Trophoblast cell (in vitro differentiated cells and primary cell): Measurements from ENCODE around the gene GTF2H2C.
A peak's percentile ranks its signal among the peaks of the same experiment; 100 is the strongest.
"Not testable (repeated sequence)": the region's sequence is repeated elsewhere in the genome, so short reads cannot be mapped to it uniquely, and the experiment has no call there.

Experiments used
- DNase-seq, 2 donors: peaks; one replicate each; pipeline ENCODE4 v3.0.0-alpha.2; 2016
- H2AFZ ChIP-seq: 2 replicates; pipeline ENCODE4 v1.6.1; 2013; ENCODE audit warnings: low read length, moderate library complexity, mild to moderate bottlenecking; ENCODE audit not compliant: insufficient read depth, poor library complexity
- H2AK5ac ChIP-seq: 2 replicates; pipeline ENCODE4 v1.6.1; 2013; ENCODE audit warnings: mild to moderate bottlenecking, low read length
- H2BK120ac ChIP-seq: 2 replicates; pipeline ENCODE4 v1.6.1; 2013; ENCODE audit warnings: low read length, mild to moderate bottlenecking, moderate library complexity; ENCODE audit not compliant: insufficient read depth, poor library complexity
- H2BK12ac ChIP-seq: 2 replicates; pipeline ENCODE4 v1.6.1; 2013; ENCODE audit warnings: mild to moderate bottlenecking, low read length, moderate library complexity
- H2BK5ac ChIP-seq: 2 replicates; pipeline ENCODE4 v1.6.1; 2013; ENCODE audit warnings: low read length, low read depth, moderate library complexity, mild to moderate bottlenecking; ENCODE audit not compliant: poor library complexity
- H3K14ac ChIP-seq: 2 replicates; pipeline ENCODE4 v1.6.1; 2013; ENCODE audit warnings: mild to moderate bottlenecking, low read length
- H3K18ac ChIP-seq: 2 replicates; pipeline ENCODE4 v1.6.1; 2013; ENCODE audit warnings: mild to moderate bottlenecking, low read length
- H3K23ac ChIP-seq: 2 replicates; pipeline ENCODE4 v1.6.1; 2013; ENCODE audit warnings: low read length
- H3K27ac ChIP-seq: 2 replicates; pipeline ENCODE4 v1.5.1; 2013; ENCODE audit warnings: low read depth, mild to moderate bottlenecking, inconsistent platforms, low read length, moderate library complexity
- H3K27me3 ChIP-seq: 2 replicates; pipeline ENCODE4 v1.6.1; 2013; ENCODE audit warnings: inconsistent platforms, mild to moderate bottlenecking, low read length, moderate library complexity; ENCODE audit not compliant: insufficient read depth
- H3K36me3 ChIP-seq, 2 experiments: 1 replicate in 1 of 2; 2 replicates in 1 of 2; pipeline ENCODE4 v1.6.1; 2013; ENCODE audit warnings: low read length in 2 of 2, mild to moderate bottlenecking in 2 of 2, moderate library complexity in 1 of 2; ENCODE audit not compliant: insufficient read depth in 2 of 2, control insufficient read depth in 1 of 2
- H3K4ac ChIP-seq: 2 replicates; pipeline ENCODE4 v1.6.1; 2013; ENCODE audit warnings: low read depth, mild to moderate bottlenecking, low read length, moderate library complexity
- H3K4me1 ChIP-seq, 2 experiments: 1 replicate in 1 of 2; 2 replicates in 1 of 2; pipeline ENCODE4 v1.6.1; 2013; ENCODE audit warnings: low read length in 2 of 2, mild to moderate bottlenecking in 2 of 2, moderate library complexity in 1 of 2; ENCODE audit not compliant: insufficient read depth in 2 of 2, control insufficient read depth in 1 of 2
- H3K4me2 ChIP-seq: 2 replicates; pipeline ENCODE4 v1.6.1; 2013; ENCODE audit warnings: inconsistent platforms, mild to moderate bottlenecking, low read length, moderate library complexity
- H3K4me3 ChIP-seq: 2 replicates; pipeline ENCODE4 v1.5.1; 2013; ENCODE audit warnings: mild to moderate bottlenecking, low read depth, low read length, inconsistent platforms
- H3K79me1 ChIP-seq: one replicate; pipeline ENCODE4 v1.6.1; 2013; ENCODE audit warnings: low read length
- H3K79me2 ChIP-seq: 2 replicates; pipeline ENCODE4 v1.6.1; 2013; ENCODE audit warnings: low read length, mild to moderate bottlenecking; ENCODE audit not compliant: control insufficient read depth, insufficient read depth, poor library complexity
- H3K9ac ChIP-seq: 2 replicates; pipeline ENCODE4 v1.6.1; 2013; ENCODE audit warnings: mild to moderate bottlenecking, low read length
- H3K9me3 ChIP-seq: 2 replicates; pipeline ENCODE4 v1.6.1; 2013; ENCODE audit warnings: low read depth, mild to moderate bottlenecking, control low read depth, inconsistent platforms, low read length; ENCODE audit not compliant: insufficient read depth
- H4K12ac ChIP-seq: 2 replicates; pipeline ENCODE4 v1.6.1; 2013; ENCODE audit warnings: low read depth, mild to moderate bottlenecking, low read length, moderate library complexity
- H4K8ac ChIP-seq: 2 replicates; pipeline ENCODE4 v1.6.1; 2013; ENCODE audit warnings: low read depth, mild to moderate bottlenecking, low read length, moderate library complexity
- H4K91ac ChIP-seq: one replicate; pipeline ENCODE4 v1.6.1; 2013; ENCODE audit warnings: low read depth, mild to moderate bottlenecking, low read length, moderate library complexity
- WGBS: extraction: QIAGEN DNeasy Blood & Tissue Kit; methylation state at CpG from one replicate; pipeline ENCODE4 v1.1.7; 2013; ENCODE audit warnings: missing lambda C conversion rate; ENCODE audit not compliant: insufficient read length, insufficient coverage; ENCODE audit errors: extremely low coverage; 5-methylcytosine and 5-hydroxymethylcytosine counted together

Gene GTF2H2C

GRCh38 chr5:69560587-69561431 lies 818 bp downstream of the GTF2H2C start:
- WGBS, result no CpG with 5 or more reads among the region's 31 CpGs
- H3K9me3 ChIP-seq, result not testable (repeated sequence)

GRCh38 chr5:69566172-69566571 lies 6.2 kb downstream of the GTF2H2C start:
- H3K18ac ChIP-seq, H3K36me3 ChIP-seq, H4K8ac ChIP-seq, H2BK120ac ChIP-seq, H3K4me1 ChIP-seq, H3K23ac ChIP-seq, H3K27ac ChIP-seq, H2AFZ ChIP-seq, H3K79me2 ChIP-seq, H3K14ac ChIP-seq, H3K9ac ChIP-seq, H4K12ac ChIP-seq, H4K91ac ChIP-seq, H3K4me2 ChIP-seq, H2BK12ac ChIP-seq, H2AK5ac ChIP-seq, H3K79me1 ChIP-seq, H3K4me3 ChIP-seq, H2BK5ac ChIP-seq, DNase-seq, H3K27me3 ChIP-seq, H3K9me3 ChIP-seq, H3K4ac ChIP-seq: not testable (repeated sequence)
- no CpG with 5 or more reads among the region's 2 CpGs for WGBS

More at GRCh38 chr5:69560587-69561431, 818 bp downstream of the GTF2H2C start:
- H3K79me1 ChIP-seq, H4K8ac ChIP-seq, H3K4ac ChIP-seq, H3K14ac ChIP-seq, H3K27me3 ChIP-seq, H3K36me3 ChIP-seq, H3K18ac ChIP-seq, H3K79me2 ChIP-seq, H2AK5ac ChIP-seq, H3K23ac ChIP-seq, H3K4me1 ChIP-seq, H2BK120ac ChIP-seq, H4K91ac ChIP-seq, H4K12ac ChIP-seq, H3K9ac ChIP-seq, H2AFZ ChIP-seq, H2BK5ac ChIP-seq, H2BK12ac ChIP-seq, H3K4me3 ChIP-seq: not testable (repeated sequence)
- peak in 1 of 2 donors; percentile 10 for DNase-seq
- Histone ChIP-seq H3K27ac (peak overlapping the region; percentile 17), H3K4me2 (peak overlapping the region; percentile 58)

GRCh38 chr5:69568072-69568471 lies 8.1 kb downstream of the GTF2H2C start:
- not testable (repeated sequence) for H3K79me2 ChIP-seq, H4K91ac ChIP-seq, H2BK12ac ChIP-seq, H2AK5ac ChIP-seq, H4K8ac ChIP-seq, H3K27me3 ChIP-seq, H3K36me3 ChIP-seq, H3K18ac ChIP-seq, H3K79me1 ChIP-seq, H3K4me3 ChIP-seq, H3K9me3 ChIP-seq, DNase-seq, H3K4me2 ChIP-seq, H3K27ac ChIP-seq, H2BK5ac ChIP-seq, H2AFZ ChIP-seq, H3K4ac ChIP-seq, H3K23ac ChIP-seq, H3K4me1 ChIP-seq, H2BK120ac ChIP-seq, H3K9ac ChIP-seq, H4K12ac ChIP-seq, H3K14ac ChIP-seq
- no CpG with 5 or more reads among the region's 2 CpGs for WGBS

GRCh38 chr5:69583356-69583755 lies 23.4 kb downstream of the GTF2H2C start:
- not testable (repeated sequence) for H2AFZ ChIP-seq, H3K27ac ChIP-seq, H4K12ac ChIP-seq, H3K79me1 ChIP-seq, H3K4me1 ChIP-seq, H3K27me3 ChIP-seq, H4K91ac ChIP-seq, DNase-seq, H3K23ac ChIP-seq, H3K18ac ChIP-seq, H3K4me3 ChIP-seq, H2AK5ac ChIP-seq, H3K9ac ChIP-seq, H3K36me3 ChIP-seq, H3K14ac ChIP-seq, H4K8ac ChIP-seq, H3K4ac ChIP-seq, H3K4me2 ChIP-seq, H2BK120ac ChIP-seq, H2BK5ac ChIP-seq, H2BK12ac ChIP-seq, H3K9me3 ChIP-seq, H3K79me2 ChIP-seq
- no CpG with 5 or more reads among the region's 2 CpGs for WGBS
